Measurements from ENCODE around the gene DFFA.

Gene DFFA

GRCh38 chr1:10513199-10513598, 40.9 kb upstream of the DFFA start:
- Histone ChIP-seq H3K9me2 (replicated peaks; ENCODE audit: insufficient read depth, low read length) (no peaks in the 10 kb centered on the region), H4K20me1 (ENCODE audit: low read depth, low read length) (no peaks in the 10 kb centered on the region)

GRCh38 chr1:10511494-10511885, 39.2 kb upstream of the DFFA start:
- H3F3A ChIP-seq (ENCODE audit: insufficient read depth) = no peaks in the 10 kb centered on the region
- H3K79me2 ChIP-seq (ENCODE audit: insufficient read depth, low read length) = peaks cover 37% of the 10 kb centered on the region
- H3K27ac ChIP-seq (ENCODE audit: low read depth, low read length) = no peak overlapping the region
- no peak overlapping the region for H3K9ac ChIP-seq (ENCODE audit: low read length)
- H3K36me3 ChIP-seq (ENCODE audit: low read length) = no peaks in the 10 kb centered on the region
- no peak for TF ChIP-seq CTCF (IDR thresholded peaks at IDR 0.05; ENCODE audit: insufficient read depth, low read length, poor library complexity, severe bottlenecking)
- TF ChIP-seq EZH2phosphoT487 (conservative IDR thresholded peaks at IDR 0.05; ENCODE audit: low read length) = no peak
- H3K9me3 ChIP-seq (ENCODE audit: insufficient read depth, low read length) = no peaks in the 10 kb centered on the region
- no peaks in the 10 kb centered on the region for H4K20me1 ChIP-seq (ENCODE audit: low read depth, low read length)
- H3K4me2 ChIP-seq (ENCODE audit: low read depth, low read length, poor library complexity, severe bottlenecking) = no peak overlapping the region
- no peaks in the 10 kb centered on the region for H3K9me2 ChIP-seq (replicated peaks; ENCODE audit: insufficient read depth, low read length)
- H2AFZ ChIP-seq (ENCODE audit: low read depth, low read length, severe bottlenecking) = no peak overlapping the region
- H3K4me3 ChIP-seq (ENCODE audit: insufficient read depth, low read length, poor library complexity, severe bottlenecking) = no peak overlapping the region
- H3K27me3 ChIP-seq (ENCODE audit: low read length) = no peaks in the 10 kb centered on the region

More at GRCh38 chr1:10513199-10513598, 40.9 kb upstream of the DFFA start:
- H3K79me2 ChIP-seq (ENCODE audit: insufficient read depth, low read length) = peaks cover 37% of the 10 kb centered on the region
- H3K4me2 ChIP-seq (ENCODE audit: low read depth, low read length, poor library complexity, severe bottlenecking) = no peak overlapping the region
- H3F3A ChIP-seq (ENCODE audit: insufficient read depth) = no peaks in the 10 kb centered on the region
- H3K4me3 ChIP-seq (ENCODE audit: insufficient read depth, low read length, poor library complexity, severe bottlenecking) = no peak overlapping the region
- no peaks in the 10 kb centered on the region for H3K9me3 ChIP-seq (ENCODE audit: insufficient read depth, low read length)
- H3K9ac ChIP-seq (ENCODE audit: low read length) = no peak overlapping the region
- H3K27me3 ChIP-seq (ENCODE audit: low read length) = no peaks in the 10 kb centered on the region
- H2AFZ ChIP-seq (ENCODE audit: low read depth, low read length, severe bottlenecking) = no peak overlapping the region
- no peaks in the 10 kb centered on the region for H3K36me3 ChIP-seq (ENCODE audit: low read length)
- TF ChIP-seq CTCF (IDR thresholded peaks at IDR 0.05; ENCODE audit: insufficient read depth, low read length, poor library complexity, severe bottlenecking) (no peak), EZH2phosphoT487 (conservative IDR thresholded peaks at IDR 0.05; ENCODE audit: low read length) (no peak)
- no peak overlapping the region for H3K27ac ChIP-seq (ENCODE audit: low read depth, low read length)

DNA sequence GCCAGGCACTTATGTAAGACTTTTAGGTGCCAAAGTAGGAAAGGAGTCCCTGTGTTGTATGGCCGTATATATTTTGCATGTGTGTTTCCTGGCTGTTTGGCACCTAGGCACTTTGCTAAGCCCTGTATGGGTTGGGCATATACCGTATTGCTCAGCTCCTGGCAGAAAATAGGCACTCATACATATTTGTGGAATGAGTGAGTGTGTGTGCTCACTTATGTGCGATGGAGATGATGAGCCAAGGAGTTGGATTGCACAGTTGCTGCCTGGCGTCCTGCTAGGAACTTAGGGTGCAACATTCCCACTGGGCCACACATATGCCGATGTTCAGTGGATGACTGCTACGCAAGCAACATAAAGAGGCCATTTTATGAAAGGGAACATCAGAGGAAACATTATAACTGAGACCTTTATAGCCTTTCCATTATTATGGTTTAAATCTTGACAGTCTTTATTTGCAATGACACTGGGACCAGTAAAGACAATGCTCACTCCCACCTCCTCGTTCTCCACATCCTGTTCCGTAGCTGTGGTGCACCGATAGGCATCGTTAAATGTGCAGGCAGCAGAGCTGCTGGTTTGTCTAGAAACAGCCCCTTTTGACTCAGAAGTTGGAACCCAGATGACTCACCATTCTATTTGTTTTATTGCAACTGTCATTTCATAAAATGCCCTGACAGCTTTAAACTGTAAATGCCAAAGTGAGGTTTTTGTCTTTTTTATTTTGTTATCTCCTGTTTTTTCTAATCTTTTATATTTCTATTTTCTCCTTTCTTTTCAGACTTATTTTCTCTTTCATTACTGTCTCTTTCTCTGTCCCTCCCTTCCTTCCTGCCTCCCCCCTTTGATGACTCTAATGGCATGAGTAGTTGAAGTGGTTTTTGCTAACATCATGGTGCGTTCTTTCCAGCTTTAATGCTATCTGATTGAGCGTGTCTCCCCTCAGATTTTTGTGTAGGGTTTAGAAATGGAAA, 38.5 kb upstream of the DFFA start:
- Histone ChIP-seq H2AFZ (ENCODE audit: low read depth, low read length, severe bottlenecking) (no peak overlapping the region), H3K4me3 (ENCODE audit: insufficient read depth, low read length, poor library complexity, severe bottlenecking) (no peak overlapping the region), H3K36me3 (ENCODE audit: low read length) (no peaks in the 10 kb centered on the region), H3K79me2 (ENCODE audit: insufficient read depth, low read length) (peaks cover 37% of the 10 kb centered on the region), H3K27me3 (ENCODE audit: low read length) (no peaks in the 10 kb centered on the region), H3F3A (ENCODE audit: insufficient read depth) (no peaks in the 10 kb centered on the region), H3K9me3 (ENCODE audit: insufficient read depth, low read length) (no peaks in the 10 kb centered on the region), H3K9me2 (replicated peaks; ENCODE audit: insufficient read depth, low read length) (no peaks in the 10 kb centered on the region), H3K4me2 (ENCODE audit: low read depth, low read length, poor library complexity, severe bottlenecking) (no peak overlapping the region), H4K20me1 (ENCODE audit: low read depth, low read length) (no peaks in the 10 kb centered on the region), H3K9ac (ENCODE audit: low read length) (no peak overlapping the region), H3K27ac (ENCODE audit: low read depth, low read length) (no peak overlapping the region)
- no peak for TF ChIP-seq EZH2phosphoT487 (conservative IDR thresholded peaks at IDR 0.05; ENCODE audit: low read length)
- TF ChIP-seq CTCF (IDR thresholded peaks at IDR 0.05; ENCODE audit: insufficient read depth, low read length, poor library complexity, severe bottlenecking) = no peak

All from SU-DHL-6 (cell line).